ENCODE data around the gene TMEM123.

The TMEM123 gene

GRCh38 chr11:102420547-102420946, 32.0 kb downstream of the TMEM123 start:
- peaks cover 46% of the 10 kb centered on the region for H3K36me3 Mint-ChIP-seq (ENCODE audit: low read depth)
- H3K27ac Mint-ChIP-seq: no peak overlapping the region
- no peaks in the 10 kb centered on the region for H3K9me3 Mint-ChIP-seq
- no peak overlapping the region for H3K4me3 Mint-ChIP-seq
- intact Hi-C loops (cut with micrococcal nuclease): no loop called here
- peaks cover 35% of the 10 kb centered on the region for H3K4me1 Mint-ChIP-seq (ENCODE audit: low read depth)
- H3K27me3 Mint-ChIP-seq: no peaks in the 10 kb centered on the region

- no peak overlapping the region for H3K27ac Mint-ChIP-seq
- peaks cover 40% of the 10 kb centered on the region for H3K36me3 Mint-ChIP-seq (ENCODE audit: low read depth)
- H3K4me1 Mint-ChIP-seq (ENCODE audit: low read depth): peaks cover 49% of the 10 kb centered on the region
- no peaks in the 10 kb centered on the region for H3K27me3 Mint-ChIP-seq
- intact Hi-C loops (cut with micrococcal nuclease): no loop called here
- H3K4me3 Mint-ChIP-seq: no peak overlapping the region
- no peaks in the 10 kb centered on the region for H3K9me3 Mint-ChIP-seq
Measured at GRCh38 chr11:102419181-102419580, 33.4 kb downstream of the TMEM123 start.

- Mint-ChIP-seq H3K4me1 (ENCODE audit: low read depth) (peaks cover 52% of the 10 kb centered on the region), H3K27me3 (no peaks in the 10 kb centered on the region), H3K9me3 (no peaks in the 10 kb centered on the region), H3K4me3 (no peak overlapping the region), H3K27ac (no peak overlapping the region), H3K36me3 (ENCODE audit: low read depth) (peaks cover 42% of the 10 kb centered on the region)
- intact Hi-C loops (cut with micrococcal nuclease): no loop called here
Measured at GRCh38 chr11:102416976-102417375, 35.6 kb downstream of the TMEM123 start.

- Mint-ChIP-seq H3K27me3 (no peaks in the 10 kb centered on the region), H3K36me3 (ENCODE audit: low read depth) (peaks cover 44% of the 10 kb centered on the region), H3K4me1 (ENCODE audit: low read depth) (peaks cover 58% of the 10 kb centered on the region), H3K4me3 (no peak overlapping the region), H3K27ac (peak overlapping the region; percentile 4), H3K9me3 (no peaks in the 10 kb centered on the region)
- intact Hi-C loops (cut with micrococcal nuclease): no loop called here
Measured at GRCh38 chr11:102415304-102415916, 37.2 kb downstream of the TMEM123 start.

- H3K9me3 Mint-ChIP-seq: no peaks in the 10 kb centered on the region
- no peak overlapping the region for H3K27ac Mint-ChIP-seq
- no peak overlapping the region for H3K4me3 Mint-ChIP-seq
- H3K27me3 Mint-ChIP-seq: no peaks in the 10 kb centered on the region
- H3K36me3 Mint-ChIP-seq (ENCODE audit: low read depth): peaks cover 53% of the 10 kb centered on the region
- intact Hi-C loops (cut with micrococcal nuclease): no loop called here
- peaks cover 58% of the 10 kb centered on the region for H3K4me1 Mint-ChIP-seq (ENCODE audit: low read depth)
Measured at GRCh38 chr11:102414559-102414958, 38.0 kb downstream of the TMEM123 start.

GRCh38 chr11:102413497-102413896, 39.1 kb downstream of the TMEM123 start:
- H3K27me3 Mint-ChIP-seq: no peaks in the 10 kb centered on the region
- H3K4me3 Mint-ChIP-seq: no peak overlapping the region
- no peak overlapping the region for H3K27ac Mint-ChIP-seq
- intact Hi-C loops (cut with micrococcal nuclease): no loop called here
- peaks cover 58% of the 10 kb centered on the region for H3K4me1 Mint-ChIP-seq (ENCODE audit: low read depth)
- H3K9me3 Mint-ChIP-seq: no peaks in the 10 kb centered on the region
- H3K36me3 Mint-ChIP-seq (ENCODE audit: low read depth): peaks cover 47% of the 10 kb centered on the region

- peaks cover 47% of the 10 kb centered on the region for H3K36me3 Mint-ChIP-seq (ENCODE audit: low read depth)
Measured at GRCh38 chr11:102411142-102411541, 41.4 kb downstream of the TMEM123 start.

GRCh38 chr11:102410382-102410784, 42.2 kb downstream of the TMEM123 start:
- no peak overlapping the region for H3K27ac Mint-ChIP-seq
- intact Hi-C loops (cut with micrococcal nuclease): no loop called here
- H3K27me3 Mint-ChIP-seq: no peaks in the 10 kb centered on the region
- H3K36me3 Mint-ChIP-seq (ENCODE audit: low read depth): peaks cover 53% of the 10 kb centered on the region
- H3K9me3 Mint-ChIP-seq: no peaks in the 10 kb centered on the region
- H3K4me3 Mint-ChIP-seq: no peak overlapping the region
- peaks cover 46% of the 10 kb centered on the region for H3K4me1 Mint-ChIP-seq (ENCODE audit: low read depth)

More at GRCh38 chr11:102411142-102411541, 41.4 kb downstream of the TMEM123 start:
- H3K27me3 Mint-ChIP-seq: no peaks in the 10 kb centered on the region
- H3K4me3 Mint-ChIP-seq: no peak overlapping the region
- H3K4me1 Mint-ChIP-seq (ENCODE audit: low read depth): peaks cover 54% of the 10 kb centered on the region
- intact Hi-C loops (cut with micrococcal nuclease): no loop called here
- no peaks in the 10 kb centered on the region for H3K9me3 Mint-ChIP-seq
- H3K27ac Mint-ChIP-seq: no peak overlapping the region

- Mint-ChIP-seq H3K9me3 (no peaks in the 10 kb centered on the region), H3K36me3 (ENCODE audit: low read depth) (peaks cover 62% of the 10 kb centered on the region), H3K4me1 (ENCODE audit: low read depth) (peaks cover 46% of the 10 kb centered on the region), H3K4me3 (no peak overlapping the region), H3K27ac (no peak overlapping the region), H3K27me3 (no peaks in the 10 kb centered on the region)
- intact Hi-C loops (cut with micrococcal nuclease): no loop called here
Measured at GRCh38 chr11:102408339-102408738, 44.2 kb downstream of the TMEM123 start.

- intact Hi-C loops (cut with micrococcal nuclease): no loop called here
- Mint-ChIP-seq H3K4me3 (no peak overlapping the region), H3K27ac (no peak overlapping the region), H3K4me1 (ENCODE audit: low read depth) (peaks cover 47% of the 10 kb centered on the region), H3K9me3 (no peaks in the 10 kb centered on the region), H3K36me3 (ENCODE audit: low read depth) (peaks cover 64% of the 10 kb centered on the region), H3K27me3 (no peaks in the 10 kb centered on the region)
Measured at GRCh38 chr11:102407901-102408300, 44.7 kb downstream of the TMEM123 start.

- intact Hi-C loops (cut with micrococcal nuclease): no loop called here
- peaks cover 50% of the 10 kb centered on the region for H3K4me1 Mint-ChIP-seq (ENCODE audit: low read depth)
- H3K36me3 Mint-ChIP-seq (ENCODE audit: low read depth): peaks cover 68% of the 10 kb centered on the region
- H3K27ac Mint-ChIP-seq: no peak overlapping the region
- H3K4me3 Mint-ChIP-seq: no peak overlapping the region
- H3K27me3 Mint-ChIP-seq: no peaks in the 10 kb centered on the region
- no peaks in the 10 kb centered on the region for H3K9me3 Mint-ChIP-seq
Measured at GRCh38 chr11:102406099-102406498, 46.5 kb downstream of the TMEM123 start.

GRCh38 chr11:102405501-102405900, 47.1 kb downstream of the TMEM123 start:
- H3K27me3 Mint-ChIP-seq: no peaks in the 10 kb centered on the region
- no peak overlapping the region for H3K27ac Mint-ChIP-seq
- H3K9me3 Mint-ChIP-seq: no peaks in the 10 kb centered on the region
- peaks cover 50% of the 10 kb centered on the region for H3K4me1 Mint-ChIP-seq (ENCODE audit: low read depth)
- no peak overlapping the region for H3K4me3 Mint-ChIP-seq
- intact Hi-C loops (cut with micrococcal nuclease): no loop called here
- H3K36me3 Mint-ChIP-seq (ENCODE audit: low read depth): peaks cover 68% of the 10 kb centered on the region

GRCh38 chr11:102402548-102402947, 50.0 kb downstream of the TMEM123 start:
- Mint-ChIP-seq H3K36me3 (ENCODE audit: low read depth) (peaks cover 70% of the 10 kb centered on the region), H3K4me1 (ENCODE audit: low read depth) (peaks cover 48% of the 10 kb centered on the region), H3K27ac (peak overlapping the region; percentile 68), H3K27me3 (no peaks in the 10 kb centered on the region), H3K4me3 (no peak overlapping the region), H3K9me3 (no peaks in the 10 kb centered on the region)
- intact Hi-C loops (cut with micrococcal nuclease): loop anchor here (5.0 kb wide), 1 partner anchor 45 kb away; no protein-coding TSS in a partner anchor

- intact Hi-C loops (cut with micrococcal nuclease): loop anchor here (5.0 kb wide), 1 partner anchor 45 kb away; no protein-coding TSS in a partner anchor
- Mint-ChIP-seq H3K4me3 (no peak overlapping the region), H3K4me1 (ENCODE audit: low read depth) (peaks cover 41% of the 10 kb centered on the region), H3K9me3 (no peaks in the 10 kb centered on the region), H3K27ac (peak overlapping the region; percentile 68), H3K36me3 (ENCODE audit: low read depth) (peaks cover 69% of the 10 kb centered on the region), H3K27me3 (no peaks in the 10 kb centered on the region)
Measured at GRCh38 chr11:102401905-102402304, 50.7 kb downstream of the TMEM123 start.

- Mint-ChIP-seq H3K4me3 (no peak overlapping the region), H3K9me3 (no peaks in the 10 kb centered on the region)
Measured at GRCh38 chr11:102400603-102401002, 52.0 kb downstream of the TMEM123 start.

More at GRCh38 chr11:102400603-102401002, 52.0 kb downstream of the TMEM123 start:
- peaks cover 37% of the 10 kb centered on the region for H3K4me1 Mint-ChIP-seq (ENCODE audit: low read depth)
- no peak overlapping the region for H3K27ac Mint-ChIP-seq
- peaks cover 68% of the 10 kb centered on the region for H3K36me3 Mint-ChIP-seq (ENCODE audit: low read depth)
- H3K27me3 Mint-ChIP-seq: no peaks in the 10 kb centered on the region
- intact Hi-C loops (cut with micrococcal nuclease): loop anchor here (5.0 kb wide), 1 partner anchor 47 kb away; no protein-coding TSS in a partner anchor

Measured in dendritic cell treated with granulocyte-macrophage colony-stimulating factor and Interleukin-4, amounts not matched to agents 40 ng/mL and 50 ng/mL, for 4 days (primary cell).